Activated CD4-positive, alpha-beta T cell treated with anti-CD3 and anti-CD28 coated beads, Interleukin-2, amount 10 ng/mL, durations not matched to agents 7 days and 5 days (primary cell): ENCODE results near the gene TYW5. TPM values are rescaled to one million over a fixed set of nuclear protein-coding genes. Genes with fewer than 3 reads are reported as not detected.

ENCODE experiments used
- CTCF ChIA-PET: fragments of 350-600 bp; sonication (Branson Sonifier 250); formaldehyde crosslinking; loops from one replicate; lab custom pipeline; 2021; ENCODE audit warnings: antibody characterized with exemption; lab: Charles Lee
- POLR2A ChIA-PET: fragments of 350-600 bp; sonication (Branson Sonifier 250); formaldehyde crosslinking; loops from one replicate; lab custom pipeline; 2021; ENCODE audit warnings: antibody characterized with exemption; lab: Charles Lee
- DNase-seq: peaks from one replicate; pipeline ENCODE4 v3.0.0-alpha.2; 2020
- H3K27ac Mint-ChIP-seq: one replicate; pipeline ENCODE4 v1.8.0; 2021; ENCODE audit warnings: mild to moderate bottlenecking, moderate library complexity, mixed read lengths
- H3K27me3 Mint-ChIP-seq: one replicate; pipeline ENCODE4 v1.8.0; 2021; ENCODE audit warnings: mixed read lengths
- H3K36me3 Mint-ChIP-seq: one replicate; pipeline ENCODE4 v1.8.0; 2021; ENCODE audit warnings: low read depth, mixed read lengths
- H3K4me1 Mint-ChIP-seq: one replicate; pipeline ENCODE4 v1.8.0; 2021; ENCODE audit warnings: mixed read lengths
- H3K4me3 Mint-ChIP-seq: one replicate; pipeline ENCODE4 v1.8.0; 2021; ENCODE audit warnings: mild to moderate bottlenecking, moderate library complexity, mixed read lengths
- H3K9me3 Mint-ChIP-seq: one replicate; pipeline ENCODE4 v1.8.0; 2021; ENCODE audit warnings: mixed read lengths
- total RNA-seq, 2 experiments: library from RNA; stranded (reverse); gene quantifications; one replicate each; pipeline ENCODE4 v1.2.3, GENCODE V29; 2021

TYW5 gene, protein sequence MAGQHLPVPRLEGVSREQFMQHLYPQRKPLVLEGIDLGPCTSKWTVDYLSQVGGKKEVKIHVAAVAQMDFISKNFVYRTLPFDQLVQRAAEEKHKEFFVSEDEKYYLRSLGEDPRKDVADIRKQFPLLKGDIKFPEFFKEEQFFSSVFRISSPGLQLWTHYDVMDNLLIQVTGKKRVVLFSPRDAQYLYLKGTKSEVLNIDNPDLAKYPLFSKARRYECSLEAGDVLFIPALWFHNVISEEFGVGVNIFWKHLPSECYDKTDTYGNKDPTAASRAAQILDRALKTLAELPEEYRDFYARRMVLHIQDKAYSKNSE
- 1 to 10 TPM; 7.9 to 8.5 TPM for total RNA-seq

GRCh38 chr2:199955339-199956061, at the start of gene TYW5, which contains the start of gene MAIP1:
TSS of gene TYW5 (minus strand) at chr2:199955491. CDS start at chr2:199955470, 21 bp downstream.
TSS of gene MAIP1 (plus strand) at chr2:199955582. CDS start at chr2:199955799, 217 bp downstream.
- H3K9me3 Mint-ChIP-seq: no peaks in the 10 kb centered on the region
- CTCF ChIA-PET: interaction anchor here (1.0 to 1.4 kb wide), 2 partner anchors 15 to 18 kb away, joined by 3 to 4 read pairs; no protein-coding TSS in a partner anchor
- H3K4me3 Mint-ChIP-seq: peak within 1 kb of the TSS; percentile 99
- H3K4me1 Mint-ChIP-seq: peaks cover 66% of the 10 kb centered on the region
- POLR2A ChIA-PET: no interaction called here
- no peaks in the 10 kb centered on the region for H3K27me3 Mint-ChIP-seq
- DNase-seq: peak; percentile 84
- H3K36me3 Mint-ChIP-seq: peaks cover 12% of the 10 kb centered on the region
- peak within 1 kb of the TSS; percentile 95 for H3K27ac Mint-ChIP-seq

GRCh38 chr2:200003444-200003843, 48.2 kb upstream of the TYW5 start:
- no peaks in the 10 kb centered on the region for H3K36me3 Mint-ChIP-seq
- no peak overlapping the region for H3K4me3 Mint-ChIP-seq
- POLR2A ChIA-PET: no interaction called here
- H3K27ac Mint-ChIP-seq: no peak overlapping the region
- no peaks in the 10 kb centered on the region for H3K9me3 Mint-ChIP-seq
- CTCF ChIA-PET: no interaction called here
- DNase-seq: no peak
- H3K4me1 Mint-ChIP-seq: no peaks in the 10 kb centered on the region
- H3K27me3 Mint-ChIP-seq: peaks cover 25% of the 10 kb centered on the region

DNA sequence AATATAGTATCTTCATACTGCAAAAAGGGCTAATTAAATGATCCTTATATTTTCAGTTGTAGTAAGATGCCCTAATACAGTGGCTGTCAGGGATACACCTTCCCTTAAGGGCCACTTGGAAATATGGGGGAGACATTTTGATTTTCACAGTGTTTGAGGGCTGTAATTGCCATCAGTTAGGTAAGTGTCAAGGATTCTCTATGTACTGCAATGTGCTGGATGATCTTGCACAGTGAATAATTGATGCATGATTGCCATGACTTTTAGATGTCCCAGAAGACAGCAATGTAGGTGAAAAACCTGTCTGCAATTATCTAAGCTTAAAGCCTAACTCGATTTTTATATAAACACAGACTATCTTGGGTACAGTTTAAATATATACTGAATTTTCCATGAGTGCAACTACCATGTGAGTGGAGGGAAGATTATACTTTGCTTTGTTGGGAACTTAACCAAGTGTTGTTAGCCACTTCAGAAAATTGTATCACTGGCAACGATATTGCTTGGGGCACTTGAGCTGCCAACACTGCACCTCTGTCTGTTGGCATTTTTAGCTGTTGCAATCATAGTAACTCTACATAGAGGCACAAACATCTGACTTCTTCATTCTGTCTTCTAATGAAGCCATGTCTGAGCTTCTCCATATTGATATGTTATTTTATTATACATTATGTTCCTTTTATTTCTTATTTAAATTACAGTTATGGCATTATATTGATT, 45.3 kb upstream of the TYW5 start:
- no peak for DNase-seq
- ChIA-PET POLR2A (no interaction called here), CTCF (no interaction called here)
- H3K4me3 Mint-ChIP-seq: no peak overlapping the region
- peaks cover 16% of the 10 kb centered on the region for H3K27me3 Mint-ChIP-seq
- no peaks in the 10 kb centered on the region for H3K9me3 Mint-ChIP-seq
- no peaks in the 10 kb centered on the region for H3K4me1 Mint-ChIP-seq
- H3K27ac Mint-ChIP-seq: no peak overlapping the region
- H3K36me3 Mint-ChIP-seq: no peaks in the 10 kb centered on the region

- H3K4me3 Mint-ChIP-seq: no peak overlapping the region
- ChIA-PET POLR2A (no interaction called here), CTCF (no interaction called here)
- no peak overlapping the region for H3K27ac Mint-ChIP-seq
- H3K27me3 Mint-ChIP-seq: peaks cover 8% of the 10 kb centered on the region
- H3K9me3 Mint-ChIP-seq: no peaks in the 10 kb centered on the region
- no peaks in the 10 kb centered on the region for H3K36me3 Mint-ChIP-seq
- H3K4me1 Mint-ChIP-seq: no peaks in the 10 kb centered on the region
- no peak for DNase-seq
Measured at GRCh38 chr2:199999166-199999565, 43.9 kb upstream of the TYW5 start.

GRCh38 chr2:199997296-199997695, 42.0 kb upstream of the TYW5 start:
- ChIA-PET CTCF (no interaction called here), POLR2A (no interaction called here)
- Mint-ChIP-seq H3K9me3 (no peaks in the 10 kb centered on the region), H3K4me1 (no peaks in the 10 kb centered on the region), H3K27ac (no peak overlapping the region), H3K27me3 (peaks cover 3% of the 10 kb centered on the region), H3K36me3 (no peaks in the 10 kb centered on the region), H3K4me3 (no peak overlapping the region)
- no peak for DNase-seq

DNA sequence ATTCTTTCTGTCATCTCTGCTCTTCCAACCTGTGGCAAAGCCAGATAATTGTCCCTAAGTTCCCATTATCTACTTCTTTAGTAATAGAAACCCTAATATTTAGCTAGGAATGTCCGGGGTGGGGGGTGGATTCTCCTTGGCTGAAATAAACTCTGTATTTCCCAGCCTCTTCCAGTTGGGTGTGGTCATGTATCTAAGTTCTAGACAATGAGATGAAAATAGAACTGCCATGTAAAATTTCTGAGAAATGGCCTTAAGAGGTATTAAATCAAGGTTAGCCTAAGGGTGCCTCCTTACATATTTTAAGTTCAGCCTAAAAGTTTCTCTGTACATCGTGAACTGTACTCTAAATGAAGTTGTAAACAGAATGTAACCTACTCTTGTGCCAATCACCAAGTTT, 39.6 kb upstream of the TYW5 start:
- ChIA-PET POLR2A (no interaction called here), CTCF (interaction anchor here (1.0 kb wide), 1 partner anchor 9 kb away, joined by 5 read pairs; no protein-coding TSS in a partner anchor)
- Mint-ChIP-seq H3K27me3 (no peaks in the 10 kb centered on the region), H3K36me3 (no peaks in the 10 kb centered on the region), H3K4me1 (no peaks in the 10 kb centered on the region), H3K4me3 (no peak overlapping the region), H3K9me3 (no peaks in the 10 kb centered on the region), H3K27ac (no peak overlapping the region)
- DNase-seq: no peak

DNA sequence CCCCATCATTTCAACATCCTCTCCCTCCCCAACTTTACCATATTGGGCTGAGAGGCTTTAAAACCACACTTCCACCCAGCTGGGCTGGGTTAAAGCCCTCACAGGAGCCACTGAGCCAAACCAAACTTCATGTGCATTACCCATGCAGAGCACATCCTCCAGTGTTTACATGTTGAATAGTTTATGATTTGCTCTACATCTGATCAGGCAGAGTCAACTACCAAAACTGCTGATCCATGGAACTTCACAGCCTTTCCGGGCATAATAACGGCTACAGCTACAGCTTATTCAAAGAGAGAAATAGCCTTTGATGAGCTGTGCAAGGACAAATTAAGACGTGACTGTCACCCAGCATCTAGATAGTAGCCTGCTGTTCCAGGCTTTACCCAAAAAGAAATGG, 39.1 kb upstream of the TYW5 start:
- Mint-ChIP-seq H3K27ac (no peak overlapping the region), H3K4me1 (no peaks in the 10 kb centered on the region), H3K9me3 (no peaks in the 10 kb centered on the region), H3K27me3 (no peaks in the 10 kb centered on the region), H3K36me3 (no peaks in the 10 kb centered on the region), H3K4me3 (no peak overlapping the region)
- CTCF ChIA-PET: interaction anchor here (1.0 kb wide), 1 partner anchor 9 kb away, joined by 5 read pairs; no protein-coding TSS in a partner anchor
- POLR2A ChIA-PET: no interaction called here
- no peak for DNase-seq

DNA sequence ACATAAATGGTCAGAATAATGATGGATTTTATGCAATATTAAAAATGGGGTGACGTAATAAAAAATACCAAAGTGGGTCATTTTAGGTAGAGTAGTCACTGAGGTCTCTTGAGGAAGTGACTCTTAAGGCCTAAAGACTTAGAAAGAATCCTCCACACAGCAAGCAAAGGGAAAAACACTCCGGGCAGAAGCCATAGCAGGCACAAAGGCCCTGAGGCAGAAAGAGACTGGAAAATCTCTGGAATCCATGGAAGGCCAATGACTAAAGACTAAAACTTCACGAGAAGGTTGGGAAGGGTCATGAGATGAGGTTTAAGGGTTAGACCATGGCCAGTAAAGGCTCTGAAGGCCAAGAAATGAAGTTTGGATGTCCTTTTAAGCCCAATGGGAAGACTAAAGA, 37.0 kb upstream of the TYW5 start:
- Mint-ChIP-seq H3K4me1 (no peaks in the 10 kb centered on the region), H3K9me3 (no peaks in the 10 kb centered on the region), H3K27me3 (no peaks in the 10 kb centered on the region)

DNA sequence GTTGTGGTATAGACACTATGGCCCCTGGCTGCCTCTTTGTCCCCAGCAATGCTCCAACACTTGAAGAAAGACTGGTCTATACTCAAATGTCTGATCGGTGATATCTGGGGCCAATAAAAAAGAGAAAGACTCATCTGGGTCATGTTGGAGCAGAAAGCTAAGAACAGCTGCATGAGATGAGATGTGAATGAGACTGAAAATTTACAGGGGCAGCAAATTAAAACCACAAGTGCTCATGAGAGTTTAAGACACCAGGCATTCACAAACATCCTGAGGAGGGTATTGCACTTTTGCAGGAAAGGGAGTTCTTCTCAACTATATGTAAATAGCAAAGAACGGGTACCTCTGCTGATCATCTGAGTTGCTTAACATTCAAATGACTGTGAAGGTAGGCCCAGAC, 36.4 kb upstream of the TYW5 start:
- no peaks in the 10 kb centered on the region for H3K9me3 Mint-ChIP-seq
- H3K4me3 Mint-ChIP-seq: no peak overlapping the region
- H3K4me1 Mint-ChIP-seq: no peaks in the 10 kb centered on the region
- no peaks in the 10 kb centered on the region for H3K27me3 Mint-ChIP-seq
- POLR2A ChIA-PET: no interaction called here
- no peaks in the 10 kb centered on the region for H3K36me3 Mint-ChIP-seq
- CTCF ChIA-PET: no interaction called here
- no peak overlapping the region for H3K27ac Mint-ChIP-seq
- DNase-seq: no peak

More for the DNA sequence above, 37.0 kb upstream of the TYW5 start:
- ChIA-PET CTCF (no interaction called here), POLR2A (no interaction called here)
- no peak for DNase-seq
- Mint-ChIP-seq H3K36me3 (no peaks in the 10 kb centered on the region), H3K27ac (no peak overlapping the region), H3K4me3 (no peak overlapping the region)

- H3K27ac Mint-ChIP-seq: no peak overlapping the region
- DNase-seq: no peak
- no peaks in the 10 kb centered on the region for H3K27me3 Mint-ChIP-seq
- H3K4me1 Mint-ChIP-seq: peaks cover 5% of the 10 kb centered on the region
- no peaks in the 10 kb centered on the region for H3K9me3 Mint-ChIP-seq
- no peaks in the 10 kb centered on the region for H3K36me3 Mint-ChIP-seq
- CTCF ChIA-PET: interaction anchor here (1.3 to 1.4 kb wide), 2 partner anchors 10 to 492 kb away, joined by 3 to 4 read pairs; no protein-coding TSS in a partner anchor
- POLR2A ChIA-PET: no interaction called here
- H3K4me3 Mint-ChIP-seq: no peak overlapping the region
Measured at GRCh38 chr2:199989822-199990221, 34.5 kb upstream of the TYW5 start.

DNA sequence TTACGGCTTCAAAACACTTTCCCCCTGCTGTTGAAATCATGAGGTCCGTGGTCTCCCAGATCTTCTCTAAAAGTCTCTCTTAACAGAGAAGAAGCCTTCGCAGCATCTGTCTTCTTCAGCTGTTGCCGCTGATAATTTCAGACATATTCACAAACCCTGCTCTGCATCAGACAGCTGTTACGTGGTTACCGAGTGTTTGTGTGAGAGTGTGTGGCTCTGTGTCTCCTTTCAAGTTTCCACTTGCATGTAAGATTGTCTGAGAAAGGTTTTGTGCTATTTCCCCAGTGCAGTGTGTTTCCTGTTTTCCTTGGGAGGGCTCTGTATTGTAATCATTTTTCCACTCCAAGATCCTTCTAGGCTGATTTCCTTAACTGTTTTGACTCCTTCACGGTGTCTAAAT, 32.9 kb upstream of the TYW5 start:
- Mint-ChIP-seq H3K4me1 (peaks cover 5% of the 10 kb centered on the region), H3K27ac (no peak overlapping the region), H3K36me3 (no peaks in the 10 kb centered on the region), H3K9me3 (no peaks in the 10 kb centered on the region), H3K27me3 (no peaks in the 10 kb centered on the region), H3K4me3 (no peak overlapping the region)
- CTCF ChIA-PET: no interaction called here
- POLR2A ChIA-PET: no interaction called here
- no peak for DNase-seq

DNA sequence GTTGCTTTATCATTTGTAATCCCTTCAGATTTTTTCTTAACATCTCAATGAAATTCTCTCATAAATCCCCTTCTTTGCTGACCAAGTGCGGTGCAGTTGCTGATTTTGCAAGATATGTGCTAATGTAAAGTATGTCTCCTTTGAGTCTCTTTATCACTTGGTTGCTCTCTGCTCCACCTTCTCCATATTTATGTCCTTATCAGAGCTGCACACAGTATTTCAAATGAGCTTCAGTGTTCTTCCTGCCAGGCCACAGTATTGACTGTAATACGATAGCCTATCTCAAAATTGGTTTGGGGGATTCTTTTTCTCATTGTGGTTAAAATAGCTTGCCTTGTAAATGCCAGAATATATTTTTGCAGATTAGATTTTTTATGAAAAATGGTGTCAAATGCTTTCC, 32.3 kb upstream of the TYW5 start:
- H3K36me3 Mint-ChIP-seq: no peaks in the 10 kb centered on the region
- DNase-seq: no peak
- no peaks in the 10 kb centered on the region for H3K27me3 Mint-ChIP-seq
- H3K9me3 Mint-ChIP-seq: no peaks in the 10 kb centered on the region
- ChIA-PET POLR2A (no interaction called here), CTCF (no interaction called here)
- no peak overlapping the region for H3K27ac Mint-ChIP-seq
- H3K4me3 Mint-ChIP-seq: no peak overlapping the region
- H3K4me1 Mint-ChIP-seq: peaks cover 5% of the 10 kb centered on the region
